ENCODE results near the gene STPG4. TPM values are rescaled to one million over a fixed set of nuclear protein-coding genes. Genes with fewer than 3 reads are reported as not detected.
A peak's percentile ranks its signal among the peaks of the same experiment; 100 is the strongest.

Gene STPG4
- polyA plus RNA-seq, 1 of the 3 experiments (the other 2 are of a cell fraction): 0.20 TPM

DNA sequence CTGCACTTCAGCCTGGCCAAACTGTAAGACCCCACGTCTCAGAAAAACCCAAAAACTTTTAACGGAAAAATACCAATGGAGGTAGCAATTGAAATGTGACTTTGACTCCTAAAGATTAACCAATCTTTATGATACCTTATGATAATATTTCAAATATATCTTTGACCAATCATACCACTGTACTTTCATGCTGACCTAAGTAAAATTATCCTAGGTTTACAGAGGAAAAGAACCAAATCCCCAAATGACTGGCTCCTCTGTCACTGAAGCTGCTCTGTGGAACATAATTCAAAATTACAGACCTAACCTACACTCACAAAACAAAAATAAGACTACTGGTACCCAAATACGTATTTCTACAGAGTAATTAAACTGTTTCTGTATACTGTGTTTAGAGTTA is 7.7 kb upstream of the STPG4 start:
- POLR2A ChIA-PET: no interaction called here
- Histone ChIP-seq H3K36me3 (replicated peaks in 1 of 2; ENCODE audit: control insufficient read depth in 1 of 2, insufficient read depth in 2 of 2, low read length in 1 of 2) (peaks cover 83 to 94% of the 10 kb centered on the region in 2 experiments), H2AFZ (ENCODE audit: low read depth) (no peak overlapping the region), H3K9ac (no peak overlapping the region; the same call in 1 of the 2 replicates), H3K4me2 (no peak overlapping the region), H3K9me2 (no peaks in the 10 kb centered on the region), H3K27ac (ENCODE audit: low read depth in 2 of 2, low read length in 1 of 2) (peak overlapping the region; percentile 35 to 47; a peak in 2 of 4 replicates), H3K9me3 (no peaks in the 10 kb centered on the region), H4K20me1 (ENCODE audit: insufficient read depth) (peaks cover 83% of the 10 kb centered on the region), H3K4me3 (ENCODE audit: low read depth in 2 of 2, low read length in 1 of 2) (no peak overlapping the region), H3F3A (replicated peaks; ENCODE audit: insufficient read depth) (peaks cover 88% of the 10 kb centered on the region), H3K27me3 (ENCODE audit: insufficient read depth) (no peaks in the 10 kb centered on the region), H3K4me1 (ENCODE audit: control insufficient read depth in 1 of 2, insufficient read depth in 2 of 2, low read depth in 1 of 2, low read length in 1 of 2) (peaks cover 12 to 18% of the 10 kb centered on the region in 2 experiments; a peak in 3 of 4 replicates), H3K79me2 (ENCODE audit: insufficient read depth) (peaks cover 88% of the 10 kb centered on the region)
- TF ChIP-seq CTCF (IDR thresholded peaks at IDR 0.05) (no peak), PBX3 (IDR thresholded peaks at IDR 0.05) (no peak), JUND (IDR thresholded peaks at IDR 0.05) (no peak), POLR2AphosphoS5 (IDR thresholded peaks at IDR 0.05; ENCODE audit: low read depth, low read length) (no peak)
- TF ChIP-seq, protein P1, sequence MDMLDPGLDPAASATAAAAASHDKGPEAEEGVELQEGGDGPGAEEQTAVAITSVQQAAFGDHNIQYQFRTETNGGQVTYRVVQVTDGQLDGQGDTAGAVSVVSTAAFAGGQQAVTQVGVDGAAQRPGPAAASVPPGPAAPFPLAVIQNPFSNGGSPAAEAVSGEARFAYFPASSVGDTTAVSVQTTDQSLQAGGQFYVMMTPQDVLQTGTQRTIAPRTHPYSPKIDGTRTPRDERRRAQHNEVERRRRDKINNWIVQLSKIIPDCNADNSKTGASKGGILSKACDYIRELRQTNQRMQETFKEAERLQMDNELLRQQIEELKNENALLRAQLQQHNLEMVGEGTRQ (IDR thresholded peaks at IDR 0.05; ENCODE audit: borderline replicate concordance, low read depth, low read length): no peak
- no peak for DNase-seq
- 99% methylated on average over 3 of the region's 3 CpGs for WGBS (ENCODE audit: low lambda C conversion rate)
- CTCF ChIA-PET: interaction anchor here (1.1 to 1.9 kb wide), 4 partner anchors 10 to 169 kb away, joined by 3 to 11 read pairs (median 5); no protein-coding TSS in a partner anchor

GRCh38 chr2:47161475-47161874 is 6.4 kb upstream of the STPG4 start:
- Histone ChIP-seq H3K4me2 (no peak overlapping the region), H3K27me3 (ENCODE audit: insufficient read depth) (no peaks in the 10 kb centered on the region), H3K27ac (ENCODE audit: low read depth in 2 of 2, low read length in 1 of 2) (peak overlapping the region; percentile 11 to 47; a peak in 3 of 4 replicates), H3K4me3 (ENCODE audit: low read depth in 2 of 2, low read length in 1 of 2) (no peak overlapping the region), H3K9me2 (no peaks in the 10 kb centered on the region), H2AFZ (ENCODE audit: low read depth) (no peak overlapping the region), H4K20me1 (ENCODE audit: insufficient read depth) (peaks cover 72% of the 10 kb centered on the region), H3K79me2 (ENCODE audit: insufficient read depth) (peaks cover 75% of the 10 kb centered on the region), H3K36me3 (replicated peaks in 1 of 2; ENCODE audit: control insufficient read depth in 1 of 2, insufficient read depth in 2 of 2, low read length in 1 of 2) (peaks cover 83 to 95% of the 10 kb centered on the region in 2 experiments), H3K4me1 (ENCODE audit: control insufficient read depth in 1 of 2, insufficient read depth in 2 of 2, low read depth in 1 of 2, low read length in 1 of 2) (peaks cover 10 to 13% of the 10 kb centered on the region in 2 experiments; a peak in 3 of 4 replicates), H3K9ac (no peak overlapping the region), H3K9me3 (no peaks in the 10 kb centered on the region), H3F3A (replicated peaks; ENCODE audit: insufficient read depth) (peaks cover 92% of the 10 kb centered on the region)
- ChIA-PET POLR2A (no interaction called here), CTCF (no interaction called here)
- TF ChIP-seq TCF12 (IDR thresholded peaks at IDR 0.05): no peak
- no peak for TF ChIP-seq GABPA (IDR thresholded peaks at IDR 0.05; ENCODE audit: low read depth)
- no peak for DNase-seq
- 92% methylated on average over 3 of the region's 3 CpGs for WGBS (ENCODE audit: low lambda C conversion rate)

DNA sequence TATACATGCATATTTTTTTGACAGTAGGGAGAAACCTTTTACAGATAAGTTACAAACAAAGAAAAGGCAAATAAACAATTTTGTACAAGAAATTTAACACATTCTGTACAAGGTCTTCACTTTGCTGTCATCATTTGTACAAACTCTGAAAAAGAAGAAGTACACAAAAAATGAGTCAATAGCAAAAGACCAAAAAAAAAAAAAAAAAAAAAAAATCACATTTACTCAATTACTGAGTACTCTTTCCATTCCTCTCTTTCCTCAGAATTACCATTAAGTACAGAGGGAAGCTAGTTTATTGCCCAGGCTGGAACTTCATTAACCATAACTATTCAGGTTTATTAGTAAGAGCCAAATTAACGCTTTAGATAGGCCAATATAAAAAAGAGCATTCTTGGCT is 5.6 kb upstream of the STPG4 start:
- 100% methylated on average over 1 of the region's 1 CpG for WGBS (ENCODE audit: low lambda C conversion rate)
- POLR2A ChIA-PET: no interaction called here
- no peak overlapping the region for H2AFZ ChIP-seq (ENCODE audit: low read depth)
- peaks cover 67% of the 10 kb centered on the region for H3K79me2 ChIP-seq (ENCODE audit: insufficient read depth)
- no peak overlapping the region for H3K9ac ChIP-seq
- peak overlapping the region; percentile 2 to 47; a peak in 2 of 4 replicates for H3K27ac ChIP-seq (ENCODE audit: low read depth in 2 of 2, low read length in 1 of 2)
- no peaks in the 10 kb centered on the region for H3K27me3 ChIP-seq (ENCODE audit: insufficient read depth)
- CTCF ChIA-PET: no interaction called here
- no peak overlapping the region for H3K4me2 ChIP-seq
- no peak for DNase-seq
- H3K36me3 ChIP-seq (replicated peaks in 1 of 2; ENCODE audit: control insufficient read depth in 1 of 2, insufficient read depth in 2 of 2, low read length in 1 of 2): peaks cover 80 to 94% of the 10 kb centered on the region in 2 experiments
- no peaks in the 10 kb centered on the region for H3K9me2 ChIP-seq
- no peaks in the 10 kb centered on the region for H3K9me3 ChIP-seq
- no peak for TF ChIP-seq RXRA (IDR thresholded peaks at IDR 0.05; ENCODE audit: borderline replicate concordance, low read depth)
- TF ChIP-seq, protein P1 (IDR thresholded peaks at IDR 0.05; ENCODE audit: borderline replicate concordance, low read depth, low read length): no peak
- TF ChIP-seq, protein P2, sequence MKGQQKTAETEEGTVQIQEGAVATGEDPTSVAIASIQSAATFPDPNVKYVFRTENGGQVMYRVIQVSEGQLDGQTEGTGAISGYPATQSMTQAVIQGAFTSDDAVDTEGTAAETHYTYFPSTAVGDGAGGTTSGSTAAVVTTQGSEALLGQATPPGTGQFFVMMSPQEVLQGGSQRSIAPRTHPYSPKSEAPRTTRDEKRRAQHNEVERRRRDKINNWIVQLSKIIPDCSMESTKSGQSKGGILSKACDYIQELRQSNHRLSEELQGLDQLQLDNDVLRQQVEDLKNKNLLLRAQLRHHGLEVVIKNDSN (IDR thresholded peaks at IDR 0.05; ENCODE audit: borderline replicate concordance, low read depth): no peak
- TF ChIP-seq PBX3 (IDR thresholded peaks at IDR 0.05): no peak
- TF ChIP-seq SIN3A (IDR thresholded peaks at IDR 0.05; ENCODE audit: borderline replicate concordance, low read depth, low read length): no peak
- TF ChIP-seq JUND (IDR thresholded peaks at IDR 0.05): no peak
- no peak for TF ChIP-seq POLR2AphosphoS5 (IDR thresholded peaks at IDR 0.05; ENCODE audit: low read depth, low read length)
- TF ChIP-seq, protein P3, sequence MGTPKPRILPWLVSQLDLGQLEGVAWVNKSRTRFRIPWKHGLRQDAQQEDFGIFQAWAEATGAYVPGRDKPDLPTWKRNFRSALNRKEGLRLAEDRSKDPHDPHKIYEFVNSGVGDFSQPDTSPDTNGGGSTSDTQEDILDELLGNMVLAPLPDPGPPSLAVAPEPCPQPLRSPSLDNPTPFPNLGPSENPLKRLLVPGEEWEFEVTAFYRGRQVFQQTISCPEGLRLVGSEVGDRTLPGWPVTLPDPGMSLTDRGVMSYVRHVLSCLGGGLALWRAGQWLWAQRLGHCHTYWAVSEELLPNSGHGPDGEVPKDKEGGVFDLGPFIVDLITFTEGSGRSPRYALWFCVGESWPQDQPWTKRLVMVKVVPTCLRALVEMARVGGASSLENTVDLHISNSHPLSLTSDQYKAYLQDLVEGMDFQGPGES (IDR thresholded peaks at IDR 0.05; ENCODE audit: low read depth, low read length): no peak
- H4K20me1 ChIP-seq (ENCODE audit: insufficient read depth): peaks cover 64% of the 10 kb centered on the region
- H3K4me3 ChIP-seq (ENCODE audit: low read depth in 2 of 2, low read length in 1 of 2): no peak overlapping the region
- H3F3A ChIP-seq (replicated peaks; ENCODE audit: insufficient read depth): peaks cover 94% of the 10 kb centered on the region
- H3K4me1 ChIP-seq (ENCODE audit: control insufficient read depth in 1 of 2, insufficient read depth in 2 of 2, low read depth in 1 of 2, low read length in 1 of 2): peaks cover 3 to 7% of the 10 kb centered on the region in 2 experiments; a peak in 3 of 4 replicates

Data from SK-N-SH (cell line).